HEK293 (cell line): Measurements from ENCODE around the gene KITLG.

Experiments used
- CTCF ChIA-PET: fragments of 350-600 bp; formaldehyde crosslinking; extraction: SDS; loops from one replicate; lab custom pipeline; 2021; ENCODE audit warnings: antibody characterized with exemption; lab: Yijun Ruan, JAX
- POLR2A ChIA-PET: fragments of 300-600 bp; formaldehyde crosslinking; extraction: SDS; loops from one replicate; lab custom pipeline; 2020; ENCODE audit warnings: antibody characterized with exemption, inconsistent platforms; lab: Yijun Ruan, JAX
- H3K27ac ChIP-seq: fragments of 200-500 bp; sonication (Bioruptor generic); 2 replicates; pipeline ENCODE4 v1.5.1; 2014; ENCODE audit warnings: low read depth, low read length, control low read depth, inconsistent platforms; ENCODE audit errors: extremely low read depth
- H3K36me3 ChIP-seq, 2 experiments: fragments of 200-500 bp in 1 of 2; sonication (Bioruptor generic) in 1 of 2; 1 replicate in 1 of 2; 2 replicates in 1 of 2; pipeline ENCODE4 v1.5.1; 2014 to 2017; ENCODE audit warnings: inconsistent platforms in 2 of 2, low read length in 2 of 2; ENCODE audit not compliant: control insufficient read depth in 2 of 2, insufficient read depth in 1 of 2
- H3K4me1 ChIP-seq: fragments of 200-500 bp; sonication (Bioruptor generic); 2 replicates; pipeline ENCODE4 v1.5.1; 2014; ENCODE audit warnings: mild to moderate bottlenecking, low read length, inconsistent platforms; ENCODE audit not compliant: control insufficient read depth, insufficient read depth
- H3K4me3 ChIP-seq: 2 replicates; pipeline ENCODE4 v1.5.1; 2011; ENCODE audit warnings: low read depth, mild to moderate bottlenecking, control low read depth, low read length, moderate library complexity
- H3K9me3 ChIP-seq: fragments of 200-500 bp; sonication (Bioruptor generic); 2 replicates; pipeline ENCODE4 v1.5.1; 2014; ENCODE audit warnings: low read depth, low read length, inconsistent platforms; ENCODE audit not compliant: control insufficient read depth, insufficient read depth
- IKZF3 ChIP-seq: fragments of 450-650 bp; IDR thresholded peaks from 2 replicates; pipeline ENCODE4 v1.5.0; 2018; ENCODE audit warnings: missing biosample characterization, mild to moderate bottlenecking, missing genetic modification characterization, moderate library complexity
- KLF8 ChIP-seq: fragments of 450-650 bp; formaldehyde crosslinking; IDR thresholded peaks from 2 replicates; pipeline ENCODE4 v1.5.1; 2016; ENCODE audit warnings: missing biosample characterization, missing genetic modification characterization
- SP3 ChIP-seq: fragments of 450-650 bp; formaldehyde crosslinking; IDR thresholded peaks from 2 replicates; pipeline ENCODE4 v1.5.1; 2016; ENCODE audit warnings: missing biosample characterization, missing genetic modification characterization
- SP7 ChIP-seq: fragments of 450-650 bp; formaldehyde crosslinking; IDR thresholded peaks from 2 replicates; pipeline ENCODE4 v1.5.1; 2016; ENCODE audit warnings: missing biosample characterization, missing genetic modification characterization
- ZNF157 ChIP-seq: fragments of 450-650 bp; formaldehyde crosslinking; IDR thresholded peaks from 2 replicates; pipeline ENCODE4 v1.5.1; 2016; ENCODE audit warnings: missing biosample characterization, missing genetic modification characterization
- ZNF175 ChIP-seq: fragments of 450-650 bp; formaldehyde crosslinking; IDR thresholded peaks from 2 replicates; pipeline ENCODE4 v1.5.1; 2016; ENCODE audit warnings: missing biosample characterization, missing genetic modification characterization
- ZNF223 ChIP-seq: fragments of 450-650 bp; formaldehyde crosslinking; IDR thresholded peaks from 2 replicates; pipeline ENCODE4 v1.5.1; 2016; ENCODE audit warnings: missing biosample characterization, missing genetic modification characterization
- ZNF239 ChIP-seq: fragments of 450-650 bp; formaldehyde crosslinking; IDR thresholded peaks from 2 replicates; pipeline ENCODE4 v1.5.1; 2016; ENCODE audit warnings: missing biosample characterization, missing genetic modification characterization
- ZNF354C ChIP-seq: fragments of 450-650 bp; formaldehyde crosslinking; IDR thresholded peaks from 2 replicates; pipeline ENCODE4 v1.5.1; 2016; ENCODE audit warnings: missing biosample characterization, missing genetic modification characterization, low read depth, borderline replicate concordance
- ZNF416 ChIP-seq: fragments of 450-650 bp; formaldehyde crosslinking; IDR thresholded peaks from 2 replicates; pipeline ENCODE4 v1.5.1; 2016; ENCODE audit warnings: missing biosample characterization, missing genetic modification characterization
- ZNF626 ChIP-seq: fragments of 450-650 bp; sonication (Bioruptor Pico); formaldehyde crosslinking; IDR thresholded peaks from 2 replicates; pipeline ENCODE4 v1.5.1; 2018; ENCODE audit warnings: missing biosample characterization, missing genetic modification characterization, inconsistent platforms
- ZNF658 ChIP-seq: fragments of 450-650 bp; formaldehyde crosslinking; IDR thresholded peaks from 2 replicates; pipeline ENCODE4; 2016; ENCODE audit warnings: missing biosample characterization, missing genetic modification characterization
- ZNF768 ChIP-seq: fragments of 450-650 bp; formaldehyde crosslinking; IDR thresholded peaks from 2 replicates; pipeline ENCODE4 v1.5.1; 2018; ENCODE audit warnings: missing biosample characterization, mild to moderate bottlenecking, missing genetic modification characterization
- ZNF777 ChIP-seq: fragments of 450-650 bp; formaldehyde crosslinking; IDR thresholded peaks from 2 replicates; pipeline ENCODE4 v1.5.1; 2017; ENCODE audit warnings: missing biosample characterization, missing genetic modification characterization, borderline replicate concordance
- ZNF791 ChIP-seq: fragments of 450-650 bp; formaldehyde crosslinking; IDR thresholded peaks from 2 replicates; pipeline ENCODE4 v1.5.1; 2016; ENCODE audit warnings: missing biosample characterization, missing genetic modification characterization
- TF ChIP-seq, protein P1 (sequence below): fragments of 450-650 bp; formaldehyde crosslinking; conservative IDR thresholded peaks from 2 replicates; pipeline ENCODE4 v1.5.1; 2016; ENCODE audit warnings: low read depth, missing biosample characterization, missing genetic modification characterization
- TF ChIP-seq, protein P2 (sequence below): fragments of 450-650 bp; formaldehyde crosslinking; IDR thresholded peaks from 2 replicates; pipeline ENCODE4 v1.5.1; 2016; ENCODE audit warnings: missing biosample characterization, missing genetic modification characterization
- TF ChIP-seq, protein P3 (sequence below): fragments of 450-650 bp; formaldehyde crosslinking; IDR thresholded peaks from 2 replicates; pipeline ENCODE4 v1.5.1; 2016; ENCODE audit warnings: missing biosample characterization, missing genetic modification characterization, borderline replicate concordance
- TF ChIP-seq, protein P4 (sequence below): fragments of 450-650 bp; formaldehyde crosslinking; IDR thresholded peaks from 2 replicates; pipeline ENCODE4 v1.5.1; 2017; ENCODE audit warnings: missing biosample characterization, missing genetic modification characterization
- TF ChIP-seq, protein P5 (sequence below): fragments of 450-650 bp; formaldehyde crosslinking; IDR thresholded peaks from 2 replicates; pipeline ENCODE4 v1.5.1; 2016; ENCODE audit warnings: missing biosample characterization, missing genetic modification characterization

Gene KITLG

DNA sequence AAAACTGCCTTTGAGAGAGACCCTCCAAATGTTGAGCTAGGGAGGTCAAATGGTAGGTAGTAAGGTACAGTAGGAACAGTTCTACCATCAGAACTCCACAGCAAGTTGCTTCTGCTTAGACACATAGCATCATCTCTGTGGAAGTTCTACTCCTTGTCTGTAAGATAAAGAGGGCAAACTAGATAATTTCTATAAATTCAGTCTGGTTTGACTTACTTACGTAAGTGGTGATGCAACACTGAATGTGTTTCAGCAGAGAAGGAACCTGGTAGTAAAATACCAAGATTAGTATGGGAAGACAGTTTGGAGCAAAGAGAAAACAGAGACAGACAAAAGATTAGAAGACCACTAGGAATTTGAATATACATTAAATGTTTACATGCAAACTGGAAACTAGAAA lies 42.0 kb downstream of the KITLG start (continued):
- TF ChIP-seq, protein P1, sequence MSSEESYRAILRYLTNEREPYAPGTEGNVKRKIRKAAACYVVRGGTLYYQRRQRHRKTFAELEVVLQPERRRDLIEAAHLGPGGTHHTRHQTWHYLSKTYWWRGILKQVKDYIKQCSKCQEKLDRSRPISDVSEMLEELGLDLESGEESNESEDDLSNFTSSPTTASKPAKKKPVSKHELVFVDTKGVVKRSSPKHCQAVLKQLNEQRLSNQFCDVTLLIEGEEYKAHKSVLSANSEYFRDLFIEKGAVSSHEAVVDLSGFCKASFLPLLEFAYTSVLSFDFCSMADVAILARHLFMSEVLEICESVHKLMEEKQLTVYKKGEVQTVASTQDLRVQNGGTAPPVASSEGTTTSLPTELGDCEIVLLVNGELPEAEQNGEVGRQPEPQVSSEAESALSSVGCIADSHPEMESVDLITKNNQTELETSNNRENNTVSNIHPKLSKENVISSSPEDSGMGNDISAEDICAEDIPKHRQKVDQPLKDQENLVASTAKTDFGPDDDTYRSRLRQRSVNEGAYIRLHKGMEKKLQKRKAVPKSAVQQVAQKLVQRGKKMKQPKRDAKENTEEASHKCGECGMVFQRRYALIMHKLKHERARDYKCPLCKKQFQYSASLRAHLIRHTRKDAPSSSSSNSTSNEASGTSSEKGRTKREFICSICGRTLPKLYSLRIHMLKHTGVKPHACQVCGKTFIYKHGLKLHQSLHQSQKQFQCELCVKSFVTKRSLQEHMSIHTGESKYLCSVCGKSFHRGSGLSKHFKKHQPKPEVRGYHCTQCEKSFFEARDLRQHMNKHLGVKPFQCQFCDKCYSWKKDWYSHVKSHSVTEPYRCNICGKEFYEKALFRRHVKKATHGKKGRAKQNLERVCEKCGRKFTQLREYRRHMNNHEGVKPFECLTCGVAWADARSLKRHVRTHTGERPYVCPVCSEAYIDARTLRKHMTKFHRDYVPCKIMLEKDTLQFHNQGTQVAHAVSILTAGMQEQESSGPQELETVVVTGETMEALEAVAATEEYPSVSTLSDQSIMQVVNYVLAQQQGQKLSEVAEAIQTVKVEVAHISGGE (tag by site-specific recombination): no peak
- TF ChIP-seq ZNF791 (tag by site-specific recombination) (no peak), KLF8 (tag by site-specific recombination) (no peak), ZNF626 (no peak)
- TF ChIP-seq, protein P2, sequence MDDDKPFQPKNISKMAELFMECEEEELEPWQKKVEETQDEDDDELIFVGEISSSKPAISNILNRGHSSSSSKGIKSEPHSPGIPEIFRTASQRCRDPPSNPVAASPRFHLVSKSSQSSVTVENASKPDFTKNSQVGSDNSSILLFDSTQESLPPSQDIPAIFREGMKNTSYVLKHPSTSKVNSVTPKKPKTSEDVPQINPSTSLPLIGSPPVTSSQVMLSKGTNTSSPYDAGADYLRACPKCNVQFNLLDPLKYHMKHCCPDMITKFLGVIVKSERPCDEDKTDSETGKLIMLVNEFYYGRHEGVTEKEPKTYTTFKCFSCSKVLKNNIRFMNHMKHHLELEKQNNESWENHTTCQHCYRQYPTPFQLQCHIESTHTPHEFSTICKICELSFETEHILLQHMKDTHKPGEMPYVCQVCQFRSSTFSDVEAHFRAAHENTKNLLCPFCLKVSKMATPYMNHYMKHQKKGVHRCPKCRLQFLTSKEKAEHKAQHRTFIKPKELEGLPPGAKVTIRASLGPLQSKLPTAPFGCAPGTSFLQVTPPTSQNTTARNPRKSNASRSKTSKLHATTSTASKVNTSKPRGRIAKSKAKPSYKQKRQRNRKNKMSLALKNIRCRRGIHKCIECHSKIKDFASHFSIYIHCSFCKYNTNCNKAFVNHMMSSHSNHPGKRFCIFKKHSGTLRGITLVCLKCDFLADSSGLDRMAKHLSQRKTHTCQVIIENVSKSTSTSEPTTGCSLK (tag by site-specific recombination): no peak

DNA sequence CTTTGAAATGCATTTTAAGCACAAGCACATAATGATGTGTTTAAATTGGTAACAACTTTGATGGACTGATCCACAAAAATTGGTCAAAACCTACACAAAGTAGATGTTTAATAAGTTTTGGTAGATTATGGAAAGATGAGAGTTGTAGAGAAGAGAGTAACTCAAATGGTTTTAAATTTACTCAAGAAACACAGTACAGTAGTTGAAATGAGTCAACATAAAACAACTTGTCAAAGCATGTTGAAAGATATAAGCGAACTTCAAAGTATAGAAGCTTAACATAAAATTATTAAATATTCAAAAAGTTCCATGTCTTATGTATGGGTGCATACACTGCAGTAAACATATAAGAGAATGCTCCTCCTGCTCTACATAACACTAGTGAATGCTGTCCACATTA lies 49.4 kb downstream of the KITLG start:
- Histone ChIP-seq H3K4me3 (no peak overlapping the region), H3K9me3 (peaks cover 2% of the 10 kb centered on the region; the same call in 1 of the 2 replicates)
- ChIA-PET POLR2A (no interaction called here), CTCF (interaction anchor here (1.1 kb wide), 1 partner anchor 47 kb away, joined by 4 read pairs; no protein-coding TSS in a partner anchor)
- TF ChIP-seq ZNF777 (tag by site-specific recombination) (no peak), SP3 (no peak), ZNF157 (no peak), ZNF239 (tag by site-specific recombination) (no peak), ZNF768 (tag by site-specific recombination) (no peak), IKZF3 (tag by site-specific recombination) (no peak), ZNF223 (tag by site-specific recombination) (no peak), ZNF658 (tag by site-specific recombination) (no peak)
- TF ChIP-seq, protein P3, sequence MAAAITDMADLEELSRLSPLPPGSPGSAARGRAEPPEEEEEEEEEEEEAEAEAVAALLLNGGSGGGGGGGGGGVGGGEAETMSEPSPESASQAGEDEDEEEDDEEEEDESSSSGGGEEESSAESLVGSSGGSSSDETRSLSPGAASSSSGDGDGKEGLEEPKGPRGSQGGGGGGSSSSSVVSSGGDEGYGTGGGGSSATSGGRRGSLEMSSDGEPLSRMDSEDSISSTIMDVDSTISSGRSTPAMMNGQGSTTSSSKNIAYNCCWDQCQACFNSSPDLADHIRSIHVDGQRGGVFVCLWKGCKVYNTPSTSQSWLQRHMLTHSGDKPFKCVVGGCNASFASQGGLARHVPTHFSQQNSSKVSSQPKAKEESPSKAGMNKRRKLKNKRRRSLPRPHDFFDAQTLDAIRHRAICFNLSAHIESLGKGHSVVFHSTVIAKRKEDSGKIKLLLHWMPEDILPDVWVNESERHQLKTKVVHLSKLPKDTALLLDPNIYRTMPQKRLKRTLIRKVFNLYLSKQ (tag by site-specific recombination): no peak
- TF ChIP-seq, all 188 proteins: peak for 0
- Histone ChIP-seq H3K27ac (no peak overlapping the region), H3K36me3 (peaks cover 4 to 22% of the 10 kb centered on the region in 2 experiments), H3K4me1 (peaks cover 8% of the 10 kb centered on the region)

DNA sequence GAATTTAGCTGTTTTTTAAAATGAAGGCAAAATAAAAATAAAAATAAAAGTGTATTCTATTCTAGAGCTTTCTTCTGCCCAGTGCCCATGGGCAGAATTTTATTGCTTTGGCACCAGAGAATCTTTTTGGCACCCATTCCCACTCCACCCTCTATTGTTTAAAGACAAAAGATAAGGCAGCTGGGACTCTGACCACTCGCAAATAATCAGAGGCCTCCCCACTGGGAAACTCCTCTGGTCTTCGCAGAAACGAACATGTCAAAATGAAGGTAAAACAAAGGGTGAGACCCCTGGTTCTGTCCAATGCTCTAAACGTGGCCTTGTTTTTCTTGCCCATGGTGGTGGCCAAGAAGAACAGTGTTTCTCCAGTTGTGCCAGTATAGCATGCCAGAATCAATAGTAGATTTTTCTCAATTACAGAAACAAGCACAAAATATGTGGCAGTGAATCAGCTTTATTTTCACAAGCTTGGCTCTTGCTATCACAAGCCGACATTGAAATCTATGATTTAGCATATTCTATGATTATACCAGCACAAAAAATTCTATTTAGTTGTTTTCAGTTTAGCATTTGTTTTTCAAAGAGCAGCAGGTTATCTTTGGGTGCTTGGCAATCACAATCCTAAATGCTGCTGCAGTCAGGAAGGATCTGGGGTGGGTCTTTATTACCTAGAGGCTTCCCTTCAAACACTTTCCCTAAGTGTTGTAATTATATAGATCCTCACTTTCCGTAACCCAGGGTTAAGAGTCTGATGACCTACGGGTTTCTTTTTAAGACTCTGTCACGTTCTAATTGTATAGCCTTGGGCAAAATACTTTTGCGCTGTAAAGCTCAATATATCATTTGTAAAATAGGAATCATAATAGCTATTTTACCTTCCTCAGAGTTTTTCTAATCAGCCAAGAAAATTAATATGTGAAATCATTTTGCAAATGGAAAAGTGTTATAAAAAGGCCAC lies 50.5 kb downstream of the KITLG start:
- Histone ChIP-seq H3K9me3 (peaks cover 2% of the 10 kb centered on the region; the same call in 1 of the 2 replicates), H3K27ac (no peak overlapping the region), H3K36me3 (peaks cover 4 to 25% of the 10 kb centered on the region in 2 experiments)
- POLR2A ChIA-PET: no interaction called here
- no peak for TF ChIP-seq ZNF354C
- TF ChIP-seq ZNF416 (tag by site-specific recombination): no peak
- no peak for TF ChIP-seq ZNF175 (tag by site-specific recombination)
- TF ChIP-seq, protein P4, sequence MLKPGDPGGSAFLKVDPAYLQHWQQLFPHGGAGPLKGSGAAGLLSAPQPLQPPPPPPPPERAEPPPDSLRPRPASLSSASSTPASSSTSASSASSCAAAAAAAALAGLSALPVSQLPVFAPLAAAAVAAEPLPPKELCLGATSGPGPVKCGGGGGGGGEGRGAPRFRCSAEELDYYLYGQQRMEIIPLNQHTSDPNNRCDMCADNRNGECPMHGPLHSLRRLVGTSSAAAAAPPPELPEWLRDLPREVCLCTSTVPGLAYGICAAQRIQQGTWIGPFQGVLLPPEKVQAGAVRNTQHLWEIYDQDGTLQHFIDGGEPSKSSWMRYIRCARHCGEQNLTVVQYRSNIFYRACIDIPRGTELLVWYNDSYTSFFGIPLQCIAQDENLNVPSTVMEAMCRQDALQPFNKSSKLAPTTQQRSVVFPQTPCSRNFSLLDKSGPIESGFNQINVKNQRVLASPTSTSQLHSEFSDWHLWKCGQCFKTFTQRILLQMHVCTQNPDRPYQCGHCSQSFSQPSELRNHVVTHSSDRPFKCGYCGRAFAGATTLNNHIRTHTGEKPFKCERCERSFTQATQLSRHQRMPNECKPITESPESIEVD (tag by site-specific recombination): peak; percentile 66
- TF ChIP-seq, protein P5, sequence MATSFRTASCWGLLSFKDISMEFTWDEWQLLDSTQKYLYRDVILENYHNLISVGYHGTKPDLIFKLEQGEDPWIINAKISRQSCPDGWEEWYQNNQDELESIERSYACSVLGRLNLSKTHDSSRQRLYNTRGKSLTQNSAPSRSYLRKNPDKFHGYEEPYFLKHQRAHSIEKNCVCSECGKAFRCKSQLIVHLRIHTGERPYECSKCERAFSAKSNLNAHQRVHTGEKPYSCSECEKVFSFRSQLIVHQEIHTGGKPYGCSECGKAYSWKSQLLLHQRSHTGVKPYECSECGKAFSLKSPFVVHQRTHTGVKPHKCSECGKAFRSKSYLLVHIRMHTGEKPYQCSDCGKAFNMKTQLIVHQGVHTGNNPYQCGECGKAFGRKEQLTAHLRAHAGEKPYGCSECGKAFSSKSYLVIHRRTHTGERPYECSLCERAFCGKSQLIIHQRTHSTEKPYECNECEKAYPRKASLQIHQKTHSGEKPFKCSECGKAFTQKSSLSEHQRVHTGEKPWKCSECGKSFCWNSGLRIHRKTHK (tag by site-specific recombination): no peak
- peak; percentile 62 for TF ChIP-seq SP7
- TF ChIP-seq, all 188 proteins: peak for 2
- H3K4me3 ChIP-seq: no peak overlapping the region
- CTCF ChIA-PET: no interaction called here
- H3K4me1 ChIP-seq: peaks cover 8% of the 10 kb centered on the region
